K562 (cell line): Measurements from ENCODE around the gene PPT2. TPM values are rescaled to one million over a fixed set of nuclear protein-coding genes. Genes with fewer than 3 reads are reported as not detected.

Experiments
- CC2D1A ChIP-seq: fragments of 450-650 bp; IDR thresholded peaks from 2 replicates; pipeline ENCODE4 v1.6.1; 2017; ENCODE audit warnings: mild to moderate bottlenecking
- ETV6 ChIP-seq, 3 experiments: fragments of 150-350 bp in 1 of 3; sonication (generic) in 1 of 3; formaldehyde crosslinking in 1 of 3; IDR thresholded peaks; 2 replicates each; pipeline versions ENCODE4 v1.6.1 to v1.8.0; 2014 to 2022; ENCODE audit warnings: borderline replicate concordance in 2 of 3, low read depth in 2 of 3, antibody characterized with exemption in 1 of 3, low read length in 1 of 3, mild to moderate bottlenecking in 1 of 3, missing genetic modification reagents in 1 of 3
- HNRNPLL ChIP-seq: fragments of 200-400 bp; formaldehyde crosslinking; IDR thresholded peaks from 2 replicates; pipeline ENCODE4 v1.6.1; 2017; ENCODE audit warnings: low read length, low read depth, mild to moderate bottlenecking; ENCODE audit not compliant: poor library complexity, severe bottlenecking
- HOMEZ ChIP-seq: fragments of 250-450 bp; sonication (Bioruptor Pico); IDR thresholded peaks from 2 replicates; pipeline ENCODE4 v1.4.0; 2020; ENCODE audit warnings: mild to moderate bottlenecking, moderate library complexity
- IRF9 ChIP-seq: fragments of 450-650 bp; IDR thresholded peaks from 2 replicates; pipeline ENCODE4 v1.6.1; 2016; ENCODE audit warnings: missing biosample characterization, missing genetic modification characterization
- KHSRP ChIP-seq: fragments of 450-650 bp; IDR thresholded peaks from 2 replicates; pipeline ENCODE4 v1.6.1; 2017
- MYC ChIP-seq, 2 experiments: fragments of 250-450 bp in 1 of 2; sonication (Bioruptor Pico) in 1 of 2; IDR thresholded peaks; 2 replicates each; pipeline versions ENCODE4 v1.5.1 to v1.6.1; 2012 to 2021; ENCODE audit warnings: low read depth in 2 of 2, borderline replicate concordance in 1 of 2, improper control_type of control experiment in 1 of 2, low read length in 1 of 2, mild to moderate bottlenecking in 1 of 2, moderate library complexity in 1 of 2
- NBN ChIP-seq: fragments of 450-650 bp; IDR thresholded peaks from 2 replicates; pipeline ENCODE4 v1.6.1; 2016; ENCODE audit warnings: low read depth, mild to moderate bottlenecking
- NCOA2 ChIP-seq, 2 experiments: fragments of 450-650 bp; IDR thresholded peaks; 2 replicates each; pipeline ENCODE4 v1.6.1; 2018; ENCODE audit warnings: mild to moderate bottlenecking in 2 of 2, moderate library complexity in 1 of 2; ENCODE audit not compliant: partially characterized antibody in 2 of 2
- NFIC ChIP-seq: fragments of 450-650 bp; IDR thresholded peaks from 2 replicates; pipeline ENCODE4 v1.6.1; 2017; ENCODE audit warnings: mild to moderate bottlenecking, inconsistent platforms
- RFX7 ChIP-seq: fragments of 250-450 bp; sonication (Bioruptor Pico); IDR thresholded peaks from 2 replicates; pipeline ENCODE4 v1.5.1; 2021; ENCODE audit warnings: mild to moderate bottlenecking
- SMAD4 ChIP-seq: fragments of 250-450 bp; sonication (Bioruptor Pico); conservative IDR thresholded peaks from 2 replicates; pipeline ENCODE4 v1.8.0; 2021; ENCODE audit warnings: inconsistent platforms, mild to moderate bottlenecking, moderate library complexity
- SMARCB1 ChIP-seq: IDR thresholded peaks from 2 replicates; pipeline ENCODE4 v1.6.1; 2011; ENCODE audit warnings: improper control_type of control experiment, low read depth; ENCODE audit not compliant: insufficient read length
- SP2 ChIP-seq: IDR thresholded peaks from 2 replicates; pipeline ENCODE4 v1.6.1; 2011; ENCODE audit warnings: mild to moderate bottlenecking, low read depth, low read length, moderate library complexity; ENCODE audit not compliant: poor library complexity, severe bottlenecking; ENCODE audit errors: extremely low read depth
- TEAD1 ChIP-seq, 2 experiments: fragments of 450-650 bp in 1 of 2; sonication (generic) in 1 of 2; formaldehyde crosslinking; IDR thresholded peaks; 2 replicates each; pipeline versions ENCODE4 v1.4.0 to v1.8.0; 2020 to 2022; ENCODE audit warnings: mild to moderate bottlenecking in 2 of 2, missing genetic modification reagents in 1 of 2
- ZBTB11 ChIP-seq, 3 experiments: fragments of 200-800 bp in 1 of 3; fragments of 250-450 bp in 1 of 3; fragments of 450-650 bp in 1 of 3; sonication (Bioruptor Pico) in 1 of 3; sonication (Bioruptor generic) in 1 of 3; formaldehyde crosslinking in 1 of 3; IDR thresholded peaks; 2 replicates each; pipeline versions ENCODE4 v1.6.1 to v1.8.0; 2016 to 2022; ENCODE audit warnings: mild to moderate bottlenecking in 2 of 3, missing genetic modification characterization in 2 of 3, missing compliant biosample characterization in 1 of 3, moderate library complexity in 1 of 3
- ZNF436 ChIP-seq: fragments of 250-450, 450-650 bp; sonication (Bioruptor Pico); formaldehyde crosslinking; IDR thresholded peaks from 2 replicates; pipeline ENCODE4 v1.7.0; 2020; ENCODE audit warnings: mild to moderate bottlenecking
- ZNF445 ChIP-seq: fragments of 250-450 bp; sonication (Bioruptor Pico); IDR thresholded peaks from 2 replicates; pipeline ENCODE4 v1.4.0; 2020; ENCODE audit warnings: low read depth, mild to moderate bottlenecking, moderate library complexity
- ZNF830 ChIP-seq: fragments of 250-450 bp; sonication (Bioruptor Pico); IDR thresholded peaks from 2 replicates; pipeline ENCODE4 v1.5.0; 2021; ENCODE audit warnings: mild to moderate bottlenecking
- polyA plus RNA-seq, 8 experiments: library from polyadenylated mRNA; depleted of rRNA in 4 of 8; stranded (reverse) in 5 of 8; unstranded in 3 of 8; fragments of >200 nt; fragmentation: Nextera tagmentation in 2 of 8; fragmentation: Illumina TruSeq in 1 of 8; extraction: Ambion mirVana in 2 of 8; extraction: Trizol in 1 of 8; gene quantifications; 2 replicates each; pipeline versions ENCODE4 v1.2.1 to v1.2.3, GENCODE V29; 2011 to 2014; ENCODE audit warnings: inconsistent platforms in 1 of 8, missing spikeins in 1 of 8
- total RNA-seq, 7 experiments: library from RNA; depleted of rRNA in 6 of 7; stranded (reverse); fragments of >200 nt in 6 of 7; fragmentation: Illumina TruSeq in 2 of 7; extraction: Trizol in 2 of 7; gene quantifications; 2 replicates each; pipeline versions ENCODE4 v1.2.1 to v1.2.3, GENCODE V29; 2011 to 2021; ENCODE audit warnings: low replicate concordance in 1 of 7

PPT2 gene
- total and polyA plus RNA-seq, 9 of the 15 experiments (the other 6 are each of a cell fraction or from before 2014, with no cell fraction given) = 27.4 to 98.8 (median 69.9) TPM

DNA sequence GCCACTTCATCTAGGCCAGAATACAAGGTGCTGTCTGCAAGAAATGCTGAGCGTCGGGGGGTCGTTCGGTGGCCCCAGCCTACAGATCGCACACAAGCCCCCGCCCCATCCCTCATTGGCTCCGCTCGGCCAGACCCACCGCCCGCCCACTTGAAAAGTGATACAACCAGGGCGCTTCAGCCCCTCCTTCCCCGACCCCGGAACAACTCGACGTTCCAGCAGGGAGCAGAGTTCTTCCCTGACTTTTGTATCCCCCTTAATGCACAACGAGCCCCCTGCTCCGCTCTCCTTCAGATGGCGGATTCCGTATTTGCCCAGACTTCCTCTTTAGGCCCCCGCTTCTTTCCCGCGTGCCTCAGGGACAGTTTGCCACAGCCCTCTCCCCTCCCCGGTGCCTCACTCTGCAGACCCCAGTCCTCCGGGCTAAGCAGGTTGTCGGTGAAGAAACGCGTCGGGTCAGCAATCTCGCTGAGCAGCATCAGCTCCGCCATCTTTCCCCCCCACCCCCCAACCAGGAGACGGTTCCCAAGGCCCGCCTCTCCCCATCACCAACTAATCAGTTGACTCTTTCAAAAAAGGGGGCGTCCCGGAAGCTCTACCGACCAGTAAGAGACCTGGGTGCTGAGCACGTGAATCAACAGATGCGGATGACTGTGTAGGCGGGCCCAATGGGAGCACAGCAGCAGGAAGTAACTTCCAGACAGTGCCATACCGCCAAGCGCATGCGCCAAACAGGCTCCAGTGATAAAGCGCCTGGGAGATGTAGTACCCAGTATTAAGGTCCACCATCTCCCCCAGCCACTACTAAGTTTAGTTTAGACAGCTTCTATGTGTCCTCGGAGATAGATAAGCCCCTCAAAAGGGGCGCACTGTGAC is 26.0 kb upstream of the PPT2 start, which contains the start of gene ATF6B (continued):
- 0 out of 2 replicates have a peak, but pooled peaks have one; percentile 17 for TF ChIP-seq ZNF830 (CRISPR knock-in tag)
- TF ChIP-seq ZNF445 (CRISPR knock-in tag) = no peak
- TF ChIP-seq IRF9 (tag) = no peak
- no peak for TF ChIP-seq NCOA2 (IDR thresholded peaks at IDR 0.05; ENCODE audit: partially characterized antibody in 2 of 2)
- no peak for TF ChIP-seq ETV6 (IDR thresholded peaks at IDR 0.05; ENCODE audit: borderline replicate concordance in 1 of 2, low read depth in 2 of 2, low read length in 1 of 2)
- TF ChIP-seq ETV6 (CRISPR knock-in tag; IDR thresholded peaks at IDR 0.05; ENCODE audit: borderline replicate concordance) = no peak
- no peak for TF ChIP-seq SMAD4 (CRISPR knock-in tag)
- TF ChIP-seq SP2 = peak; percentile 60
- TF ChIP-seq TEAD1 (CRISPR knock-in tag; IDR thresholded peaks at IDR 0.05) = 0 out of 4 replicates have a peak, but pooled peaks of 1 of the 2 experiments have one; percentile 6
- TF ChIP-seq RFX7 = no peak
- TF ChIP-seq NBN = peak; percentile 53; the same call in 1 of the 2 replicates
- no peak for TF ChIP-seq HNRNPLL
- peak; percentile 56; the same call in 1 of the 2 replicates for TF ChIP-seq MYC (IDR thresholded peaks at IDR 0.05; ENCODE audit: low read depth, low read length)
- TF ChIP-seq MYC (CRISPR knock-in tag; IDR thresholded peaks at IDR 0.05; ENCODE audit: borderline replicate concordance, low read depth) = 0 out of 2 replicates have a peak, but pooled peaks have one; percentile 28
- no peak for TF ChIP-seq SMARCB1
- TF ChIP-seq NFIC = no peak
- peak in 1 of 3 experiments; percentile 43; a peak in 1 of 6 replicates for TF ChIP-seq ZBTB11 (CRISPR knock-in tag; IDR thresholded peaks at IDR 0.05)
- TF ChIP-seq ZNF436 = no peak
- no peak for TF ChIP-seq HOMEZ (CRISPR knock-in tag)
- TF ChIP-seq KHSRP = no peak
- peak; percentile 52; the same call in 1 of the 2 replicates for TF ChIP-seq CC2D1A
